ENCODE data around the gene HID1. TPM values are rescaled to one million over a fixed set of nuclear protein-coding genes. Genes with fewer than 3 reads are reported as not detected.
A peak's percentile ranks its signal among the peaks of the same experiment; 100 is the strongest.

The HID1 gene
- total RNA-seq, 3 donors from 2014 or later = 29.9 to 56.9 (median 47.4) TPM

GRCh38 chr17:74925242-74925641, 47.3 kb downstream of the HID1 start:
- H3K36me3 ChIP-seq (ENCODE audit: low read depth) = no peaks in the 10 kb centered on the region
- DNase-seq = no peak
- no peak for TF ChIP-seq CTCF (IDR thresholded peaks at IDR 0.05)
- ATAC-seq = no peak
- no peaks in the 10 kb centered on the region for H3K9me3 ChIP-seq
- no peak overlapping the region for H3K4me3 ChIP-seq
- intact Hi-C loops (cut with DNase I, micrococcal nuclease) = no loop called here
- peaks cover 11% of the 10 kb centered on the region for H3K4me1 ChIP-seq (ENCODE audit: low read depth)

- H3K4me3 ChIP-seq = no peak within 1 kb of the TSS
- intact Hi-C loops (cut with DNase I, micrococcal nuclease) = no loop called here
- ATAC-seq (peak; percentile 14), DNase-seq (peak in 2 of 3 donors; percentile 22 to 36)
- no peaks in the 10 kb centered on the region for H3K36me3 ChIP-seq (ENCODE audit: low read depth)
- no peaks in the 10 kb centered on the region for H3K9me3 ChIP-seq
- no peak for TF ChIP-seq CTCF (IDR thresholded peaks at IDR 0.05)
- H3K4me1 ChIP-seq (ENCODE audit: low read depth) = peaks cover 11% of the 10 kb centered on the region
These were observed 48.2 kb downstream of the HID1 start, which contains the start of gene OTOP2 for GRCh38 chr17:74924250-74924948. Gene OTOP2, plus strand, starts transcription at chr17:74924273. Its CDS starts 360 bp downstream, at chr17:74924633.

GRCh38 chr17:74923538-74924249, 48.9 kb downstream of the HID1 start:
- Histone ChIP-seq H3K4me1 (ENCODE audit: low read depth) (peaks cover 11% of the 10 kb centered on the region), H3K36me3 (ENCODE audit: low read depth) (no peaks in the 10 kb centered on the region), H3K9me3 (no peaks in the 10 kb centered on the region), H3K4me3 (no peak overlapping the region)
- TF ChIP-seq CTCF (IDR thresholded peaks at IDR 0.05) = peak; percentile 87
- ATAC-seq = peak; percentile 87
- intact Hi-C loops (cut with DNase I, micrococcal nuclease) = no loop called here
- peak; percentile 73 to 84 (median 80) for DNase-seq

DNA sequence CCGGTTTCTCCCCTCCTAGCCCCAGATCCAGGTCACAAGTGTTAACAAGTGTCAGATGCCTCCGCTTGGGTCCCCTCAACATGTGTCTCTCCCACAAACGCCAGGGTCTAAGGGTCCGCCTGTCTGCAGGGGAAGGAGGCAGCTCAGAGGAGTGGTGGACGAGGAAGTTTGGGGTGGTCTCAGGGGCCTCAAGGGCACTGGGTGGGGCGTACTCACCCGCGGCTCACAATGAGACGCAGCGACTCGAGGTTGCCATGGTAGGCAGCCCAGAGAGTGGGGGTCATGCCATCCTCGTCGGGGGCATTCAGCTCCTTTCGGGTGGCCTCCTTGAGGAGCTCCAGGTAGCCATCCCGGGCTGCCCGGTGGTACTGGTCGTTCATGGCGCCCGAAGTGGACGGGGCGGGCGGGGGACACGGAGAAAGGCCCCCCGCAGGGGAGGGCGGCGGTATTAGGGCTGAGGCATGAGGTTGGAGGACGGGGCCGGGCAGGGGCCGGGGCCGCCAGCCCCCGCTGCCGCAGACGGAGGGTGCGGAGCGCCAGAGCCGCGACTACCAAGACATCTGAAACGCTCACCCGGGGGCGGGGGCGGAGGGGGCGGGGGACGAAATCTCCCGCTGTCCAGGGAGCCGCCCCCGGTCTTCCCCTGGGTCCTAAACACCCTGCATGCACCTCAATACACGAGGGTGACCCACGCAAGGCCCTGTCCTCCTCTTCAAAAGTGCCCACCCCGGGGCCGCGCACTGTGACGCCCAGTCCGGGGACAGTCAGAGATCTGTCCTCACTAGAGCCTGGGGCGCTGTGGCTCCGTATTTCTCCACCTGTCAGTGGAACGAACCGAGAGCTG, 49.6 kb downstream of the HID1 start, which contains the start of gene USH1G:
Gene USH1G (minus strand): TSS at position 562 of the 844 bp plus-strand sequence. CDS start 182 bp downstream, at position 380.
- DNase-seq (no peak), ATAC-seq (peak; percentile 38)
- H3K36me3 ChIP-seq (ENCODE audit: low read depth) = no peaks in the 10 kb centered on the region
- H3K9me3 ChIP-seq = no peaks in the 10 kb centered on the region
- TF ChIP-seq CTCF (IDR thresholded peaks at IDR 0.05) = no peak
- no peak within 1 kb of the TSS for H3K4me3 ChIP-seq
- H3K4me1 ChIP-seq (ENCODE audit: low read depth) = peaks cover 11% of the 10 kb centered on the region
- intact Hi-C loops (cut with DNase I, micrococcal nuclease) = no loop called here

GRCh38 chr17:74922172-74922571, 50.4 kb downstream of the HID1 start:
- Histone ChIP-seq H3K4me3 (no peak overlapping the region), H3K9me3 (no peaks in the 10 kb centered on the region), H3K36me3 (ENCODE audit: low read depth) (no peaks in the 10 kb centered on the region), H3K4me1 (ENCODE audit: low read depth) (peaks cover 11% of the 10 kb centered on the region)
- intact Hi-C loops (cut with DNase I, micrococcal nuclease) = no loop called here
- ATAC-seq = no peak
- DNase-seq = no peak
- no peak for TF ChIP-seq CTCF (IDR thresholded peaks at IDR 0.05)

All from mucosa of descending colon (tissue), 3 donors.